ENCODE measurements around the gene ROR2.

GRCh38 chr9:91765296-91765695 lies 184.7 kb downstream of the ROR2 start:
- no peak for TF ChIP-seq POLR2AphosphoS5 (IDR thresholded peaks at IDR 0.05; ENCODE audit: low read depth, low read length)
- no peak for TF ChIP-seq REST (IDR thresholded peaks at IDR 0.05; ENCODE audit: insufficient read depth in 1 of 2, low read depth in 2 of 2, low read length in 2 of 2)
- no peak for TF ChIP-seq SIN3A (IDR thresholded peaks at IDR 0.05; ENCODE audit: borderline replicate concordance, insufficient read depth, low read length)
